Stimulated activated CD8-positive, alpha-beta memory T cell treated with anti-CD3 and anti-CD28 coated beads, Interleukin-12 subunit alpha, Interleukin-12 subunit beta, amount 100 ng/mL, for 24 hours (primary cell): Measurements from ENCODE around the gene PAK3.

Experiments
- DNase-seq: peaks from one replicate; pipeline ENCODE4 v3.0.0-alpha.2; 2020; ENCODE audit errors: extremely low read depth

Gene PAK3

DNA sequence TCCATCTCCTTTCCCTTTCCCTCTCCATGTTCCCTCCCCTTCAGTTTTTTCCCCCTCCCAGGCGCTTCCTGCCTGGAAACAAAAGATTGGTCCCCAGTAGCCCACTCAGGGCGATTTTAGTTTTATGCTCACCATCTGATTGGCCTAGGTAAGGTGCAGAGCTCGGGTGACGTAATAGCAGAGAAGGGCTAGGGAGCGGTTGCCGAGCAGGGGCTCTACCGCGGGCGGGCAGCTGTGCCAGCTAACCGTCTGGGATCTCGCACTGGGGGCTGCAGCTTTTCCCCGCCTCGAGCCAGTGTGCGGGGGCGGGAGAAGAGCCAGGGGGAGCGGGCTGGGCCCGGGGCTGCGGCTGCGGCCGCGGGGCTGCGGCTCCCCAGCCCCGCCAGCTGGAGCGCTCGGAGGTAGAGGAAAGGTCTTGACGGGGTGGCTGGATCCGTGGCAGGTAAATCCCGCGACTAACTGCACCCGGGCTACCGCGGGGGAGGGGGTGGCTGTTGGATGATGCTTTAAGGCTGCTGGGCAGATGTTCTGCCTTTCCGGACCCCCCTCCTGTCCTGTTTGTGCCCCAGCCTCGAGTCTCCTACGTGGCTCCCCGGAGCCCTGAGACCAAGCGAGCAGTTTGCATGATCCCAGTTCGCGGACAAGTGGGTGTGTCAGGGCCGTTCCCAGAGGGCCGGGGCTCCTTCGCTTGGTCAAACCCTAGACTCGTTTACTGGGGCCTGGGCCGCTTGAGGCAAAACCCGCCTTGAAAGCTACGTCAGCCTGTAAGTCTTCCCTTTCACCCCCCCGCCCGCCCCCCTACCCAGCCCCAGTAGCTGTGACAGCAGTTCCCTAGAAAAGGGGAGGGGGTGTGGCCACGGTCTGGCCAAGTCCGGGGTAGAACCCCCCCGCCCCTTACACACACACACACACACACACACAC, at the start of gene PAK3:
Gene PAK3 (plus strand): TSS at position 218 of the 922 bp plus-strand sequence. CDS start 26,913 bp downstream, outside the sequence.
- no peak for DNase-seq

- DNase-seq: no peak
These were observed 48.4 kb upstream of the PAK3 start for GRCh38 chrX:111047575-111047974.

DNA sequence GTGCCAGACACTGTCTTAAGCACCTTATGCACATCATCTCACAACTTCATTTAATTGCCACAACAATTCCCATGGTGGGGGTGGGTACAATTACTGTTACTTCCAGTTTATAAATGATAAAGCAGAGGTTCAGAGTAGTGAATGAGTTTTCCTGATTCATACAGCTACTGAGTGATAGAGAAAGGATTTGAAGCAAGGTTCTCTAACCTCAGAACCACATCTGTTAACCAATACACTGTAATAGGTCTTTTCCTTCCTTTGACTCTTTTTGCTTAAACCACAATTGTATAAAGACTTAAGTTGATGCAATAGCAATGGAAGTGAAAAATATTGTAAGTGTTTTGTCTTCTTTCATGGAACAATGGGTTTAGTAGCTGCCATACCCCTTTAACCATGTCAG, 43.5 kb upstream of the PAK3 start:
- no peak for DNase-seq

DNA sequence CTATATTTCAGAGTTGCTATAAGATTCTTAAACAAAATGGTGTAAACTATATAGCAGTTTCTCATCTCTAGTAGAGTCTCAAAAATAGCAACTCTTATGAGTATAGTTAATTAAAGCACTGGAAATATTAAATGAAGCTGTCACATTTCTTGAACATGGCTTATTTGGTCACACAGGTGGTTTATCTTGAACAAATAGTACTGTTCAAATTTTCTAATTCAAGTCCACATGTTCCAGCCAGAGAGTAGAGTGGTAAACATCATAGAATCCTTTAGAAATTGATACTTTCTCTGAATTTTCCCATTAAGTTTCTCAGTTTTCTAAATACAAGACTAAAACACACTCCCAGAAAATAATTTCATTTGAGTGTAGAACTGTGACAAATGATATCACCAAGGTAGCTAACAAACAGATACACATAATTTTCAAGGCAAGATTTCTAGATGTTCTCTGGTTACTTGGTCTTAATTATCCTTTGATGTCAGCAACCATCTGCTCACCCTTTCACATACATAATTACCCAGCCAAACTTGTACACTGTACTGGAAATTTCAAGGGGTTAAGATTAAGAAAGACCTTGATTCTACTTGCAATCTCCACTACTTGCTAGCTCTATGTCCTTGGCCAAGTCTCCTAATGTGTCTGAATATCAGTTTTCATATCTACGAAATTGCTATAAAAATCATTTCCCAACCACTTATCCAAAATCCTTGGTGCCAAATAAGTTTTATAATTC, 24.3 kb upstream of the PAK3 start:
- no peak for DNase-seq

DNA sequence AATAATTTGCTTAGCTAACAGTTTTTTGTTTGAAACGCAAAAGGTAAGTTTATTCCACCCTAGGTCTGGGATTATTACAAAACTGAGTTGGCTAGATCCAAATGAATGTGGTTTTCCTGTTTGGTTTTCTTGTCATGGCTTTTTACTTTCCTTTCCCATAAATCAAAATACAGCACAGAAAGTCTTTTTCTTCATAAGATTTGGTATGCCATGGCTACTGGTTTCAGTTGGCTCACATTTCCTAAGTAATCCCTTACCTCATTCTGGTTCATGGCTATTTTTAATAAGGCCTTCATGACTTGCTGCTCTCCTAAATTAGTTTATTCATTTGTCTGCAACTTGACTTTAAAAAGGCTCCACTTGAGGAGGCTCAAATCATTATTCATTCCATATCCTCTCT, 12.9 kb upstream of the PAK3 start:
- DNase-seq: no peak

- DNase-seq: no peak
These were observed 9.4 kb upstream of the PAK3 start for GRCh38 chrX:111086591-111087006.

DNA sequence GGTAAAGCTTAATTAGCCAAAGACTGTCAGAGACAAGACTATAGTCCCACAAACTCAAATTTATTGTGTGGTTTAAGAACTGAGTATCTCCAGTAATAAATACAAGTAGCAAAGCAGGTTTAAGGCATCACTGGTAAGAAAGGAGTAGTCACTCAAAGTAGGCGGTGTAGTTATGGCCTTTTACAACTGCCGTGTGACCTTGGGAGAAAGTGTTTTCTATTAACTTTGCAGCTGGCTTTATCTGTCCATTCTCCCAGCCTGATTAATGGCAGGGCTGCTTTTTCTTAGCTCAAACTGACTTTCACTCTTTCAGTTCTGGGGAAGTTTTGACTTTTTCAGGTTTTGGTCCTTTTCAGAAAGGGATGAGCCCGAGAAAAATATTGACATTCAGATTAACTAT, 7.4 kb upstream of the PAK3 start:
- no peak for DNase-seq

DNA sequence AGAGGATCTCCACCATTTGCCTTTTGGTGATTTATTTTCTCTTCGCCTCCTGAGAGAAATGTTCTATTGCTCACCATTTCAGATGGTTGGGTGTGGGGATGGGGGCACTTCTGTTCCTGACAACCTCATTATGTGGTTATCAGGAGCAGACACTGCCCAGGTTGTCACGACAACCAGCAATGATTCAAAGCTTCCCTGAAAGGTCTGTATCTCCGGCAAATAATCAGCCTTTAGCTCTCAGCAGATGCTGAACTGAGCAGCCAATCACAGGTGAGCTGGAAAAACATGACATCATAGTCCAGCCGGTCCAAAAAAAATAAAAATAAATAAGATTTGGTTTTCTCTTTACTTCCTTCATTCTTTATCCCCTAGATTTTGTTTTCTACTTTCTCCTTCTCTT, 5.5 kb upstream of the PAK3 start:
- no peak for DNase-seq

GRCh38 chrX:111098874-111099273, 2.9 kb downstream of the PAK3 start:
- no peak for DNase-seq

DNA sequence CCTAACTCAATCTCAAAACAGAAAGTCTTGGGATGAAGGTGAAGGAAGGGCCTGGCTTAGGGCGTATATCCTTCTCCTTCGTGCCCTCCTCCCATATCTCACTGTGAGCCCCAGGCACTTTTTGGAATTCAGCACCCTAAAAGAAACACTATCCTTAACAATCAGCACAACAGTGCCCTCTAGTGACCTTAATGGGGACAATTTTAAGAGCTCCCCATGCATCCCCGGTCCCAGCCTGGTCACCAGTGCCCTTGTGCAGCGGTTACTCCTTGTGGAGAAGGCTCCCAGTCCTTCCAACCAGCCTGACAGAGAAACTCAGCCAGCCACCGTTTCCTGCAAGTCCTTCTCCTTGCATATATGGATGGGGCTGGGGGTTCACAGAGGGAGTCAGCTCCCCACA, 4.2 kb downstream of the PAK3 start:
- no peak for DNase-seq

DNA sequence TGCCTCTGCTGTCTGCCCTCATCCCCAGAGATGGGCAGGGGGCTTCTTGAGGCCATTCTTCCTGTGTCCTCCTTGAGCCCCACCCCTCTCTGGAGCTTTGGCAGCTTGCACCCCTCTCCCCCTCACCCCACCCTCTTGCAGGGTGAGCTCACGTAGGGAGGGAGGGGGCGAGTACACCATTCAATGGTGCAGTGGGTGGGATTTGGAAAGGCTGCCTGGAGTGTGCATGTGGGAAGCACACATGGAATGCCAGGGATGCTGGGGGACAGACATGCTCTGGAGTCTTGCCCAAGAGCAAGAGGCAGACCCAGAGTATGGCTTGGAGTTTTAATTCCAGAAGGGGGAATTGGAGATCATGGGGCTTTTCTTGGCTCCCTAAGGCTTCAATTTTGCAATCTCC, 5.6 kb downstream of the PAK3 start:
- DNase-seq: no peak

- DNase-seq: no peak
These were observed 6.6 kb downstream of the PAK3 start for GRCh38 chrX:111102636-111103035.

GRCh38 chrX:111103246-111103645, 7.3 kb downstream of the PAK3 start:
- no peak for DNase-seq

DNA sequence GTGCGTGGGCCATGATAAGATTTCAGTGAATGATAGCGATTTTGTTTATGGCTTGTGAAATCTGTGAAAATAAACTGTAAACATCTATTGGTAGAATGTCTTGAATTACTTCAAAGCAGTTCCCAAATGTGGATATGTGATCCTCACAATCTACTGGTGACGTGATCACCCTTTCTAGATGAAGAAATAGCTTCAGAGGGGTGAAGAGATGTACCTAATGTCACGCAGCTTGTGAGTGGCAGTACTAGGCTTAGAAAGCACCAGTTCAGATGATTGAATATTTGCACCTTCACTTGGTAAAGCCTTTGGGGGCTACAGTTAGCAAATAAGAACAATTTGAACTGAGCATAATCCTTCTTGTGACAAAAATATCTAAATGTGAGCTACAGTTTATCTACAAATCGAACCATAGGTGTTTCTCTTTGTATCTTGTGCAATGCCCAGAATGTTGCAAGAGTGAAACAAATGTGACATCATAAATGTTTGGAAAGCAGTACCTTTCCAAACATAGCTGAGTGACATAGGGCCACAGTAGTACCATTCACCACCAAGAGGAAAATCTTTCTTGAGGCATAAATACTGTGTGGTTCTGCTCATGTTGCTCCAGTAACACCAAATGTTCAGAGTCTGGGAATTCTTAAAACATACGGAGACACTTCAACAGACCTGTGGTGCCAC, 14.2 kb downstream of the PAK3 start:
- DNase-seq: no peak

DNA sequence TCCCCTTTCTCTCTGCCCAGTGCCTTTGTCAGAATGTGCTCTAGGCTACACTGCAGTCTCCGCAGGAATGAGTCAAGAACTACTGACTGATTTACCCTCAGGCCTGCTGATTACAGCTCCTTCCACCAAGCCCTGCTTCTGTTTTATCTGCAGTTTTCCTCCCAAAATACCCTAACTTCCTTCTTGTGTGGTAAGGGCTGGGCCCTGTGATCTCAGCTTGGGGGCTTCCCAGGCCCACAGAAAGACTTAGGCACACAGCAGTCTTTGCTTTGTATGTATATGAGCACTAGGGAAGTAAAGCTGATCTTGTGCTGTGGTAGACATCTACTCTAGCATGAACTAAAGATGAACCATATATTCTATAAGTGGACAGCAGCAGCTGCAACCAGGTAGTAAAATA, 18.8 kb downstream of the PAK3 start:
- no peak for DNase-seq

DNA sequence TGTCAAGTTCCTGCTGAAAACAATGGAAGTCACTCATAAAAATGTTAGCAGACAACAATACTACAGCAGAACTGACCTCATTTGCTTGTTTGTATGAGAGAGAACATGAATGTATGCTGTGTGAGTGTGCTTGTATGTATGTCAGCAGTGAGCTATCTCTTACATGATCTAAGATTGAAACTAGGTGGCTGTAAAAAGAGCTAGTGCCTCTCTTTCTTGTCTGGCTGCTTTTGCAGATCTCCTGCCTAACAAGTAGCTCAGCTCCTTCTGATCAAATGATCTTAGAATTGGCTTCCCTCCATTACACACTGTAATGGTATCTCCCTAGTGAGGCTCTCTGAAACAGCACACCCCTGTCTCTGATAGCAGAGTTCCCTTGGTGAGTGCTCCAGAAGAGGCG, 20.7 kb downstream of the PAK3 start:
- no peak for DNase-seq

- DNase-seq: no peak
These were observed 23.4 kb downstream of the PAK3 start for GRCh38 chrX:111119341-111119740.

DNA sequence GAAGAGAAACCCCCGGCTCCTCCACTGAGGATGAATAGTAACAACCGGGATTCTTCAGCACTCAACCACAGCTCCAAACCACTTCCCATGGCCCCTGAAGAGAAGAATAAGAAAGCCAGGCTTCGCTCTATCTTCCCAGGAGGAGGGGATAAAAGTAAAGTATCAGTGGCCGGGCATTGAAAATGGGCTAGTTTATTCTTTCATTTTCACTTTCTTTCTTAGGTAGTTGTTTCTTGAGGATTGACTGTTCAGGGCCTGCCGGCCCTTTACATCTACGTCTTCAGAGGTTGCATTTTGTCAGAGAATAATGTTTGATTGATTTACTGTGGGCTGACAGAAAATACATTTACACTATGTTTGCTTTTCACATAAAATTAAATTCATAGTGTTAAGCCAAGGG, 27.1 kb downstream of the PAK3 start:
- DNase-seq: no peak

DNA sequence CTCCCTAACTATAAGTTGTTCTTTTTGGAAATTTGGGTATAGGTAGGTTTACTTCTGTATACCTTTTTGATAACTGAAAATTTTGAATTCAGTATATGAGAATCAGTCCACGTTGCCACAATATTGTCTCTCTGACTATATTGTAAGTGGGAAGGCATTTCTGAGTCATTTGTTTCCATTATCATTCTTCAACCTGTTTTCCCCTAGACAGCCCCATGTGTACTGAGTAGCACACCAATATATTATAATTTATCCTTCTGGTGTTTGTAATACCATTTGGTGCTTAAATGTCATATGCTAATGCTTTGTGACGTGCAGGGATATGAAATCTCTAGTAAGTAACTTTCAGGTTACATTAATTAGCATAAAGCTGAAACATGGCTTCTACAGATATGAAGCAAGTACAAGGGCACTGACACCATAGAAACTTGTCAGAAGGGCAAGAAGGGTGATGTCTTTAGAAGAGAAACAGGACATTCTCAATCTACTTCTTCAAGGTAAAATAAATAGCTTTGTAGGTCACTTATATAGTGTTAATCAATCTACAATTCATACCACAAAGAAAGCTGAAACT, 27.7 kb downstream of the PAK3 start:
- no peak for DNase-seq

DNA sequence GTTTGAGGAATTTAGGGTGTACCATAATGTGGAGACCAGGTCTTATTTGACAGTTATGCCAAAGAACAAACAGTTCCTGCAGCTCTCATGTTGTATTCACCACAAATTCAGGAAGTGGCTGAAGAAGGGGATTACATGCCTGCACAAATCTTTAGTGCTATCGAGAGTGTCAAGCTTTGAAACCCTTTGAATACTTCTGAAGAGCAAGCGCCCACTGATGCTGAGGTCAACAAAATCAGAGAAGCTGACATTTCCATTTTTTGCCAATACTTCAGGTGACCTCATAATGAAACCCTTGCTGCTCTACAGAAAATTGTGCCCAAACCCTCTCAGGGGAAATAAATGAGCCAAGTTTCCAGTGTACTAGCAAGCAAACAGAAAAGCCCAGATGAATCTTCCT, 28.4 kb downstream of the PAK3 start:
- DNase-seq: no peak

GRCh38 chrX:111127038-111127437, 31.0 kb downstream of the PAK3 start:
- no peak for DNase-seq

GRCh38 chrX:111129921-111130320, 33.9 kb downstream of the PAK3 start:
- no peak for DNase-seq
